MM.1S (cell line): ENCODE results near the gene TMX4.
"Not testable (repeated sequence)": the region's sequence is repeated elsewhere in the genome, so short reads cannot be mapped to it uniquely, and the experiment has no call there.

Experiments
- DNase-seq: peaks from one replicate; pipeline ENCODE4 v3.0.0-alpha.2; 2015
- H2AFZ ChIP-seq: fragments of 300-600 bp; sonication (generic); 2 replicates; pipeline ENCODE4 v1.6.0; 2016; ENCODE audit warnings: antibody characterized with exemption, low read length
- H3F3A ChIP-seq: fragments of 300-600 bp; sonication (generic); 2 replicates; pipeline ENCODE4 v1.6.1; 2016; ENCODE audit warnings: mild to moderate bottlenecking, antibody characterized with exemption, low read length, moderate library complexity, mixed read lengths; ENCODE audit not compliant: insufficient read depth
- H3K27ac ChIP-seq: fragments of 300-600 bp; sonication (generic); 2 replicates; pipeline ENCODE4 v1.5.1; 2016; ENCODE audit warnings: mild to moderate bottlenecking, low read length
- H3K27me3 ChIP-seq: fragments of 300-600 bp; sonication (generic); replicated peaks from 2 replicates; pipeline ENCODE4 v1.6.0; 2016; ENCODE audit warnings: low read length; ENCODE audit not compliant: insufficient read depth
- H3K36me3 ChIP-seq: fragments of 300-600 bp; sonication (generic); replicated peaks from 2 replicates; pipeline ENCODE4 v1.6.1; 2016; ENCODE audit warnings: mild to moderate bottlenecking, low read length, mixed read lengths; ENCODE audit not compliant: insufficient read depth
- H3K4me1 ChIP-seq: fragments of 300-600 bp; sonication (generic); 2 replicates; pipeline ENCODE4 v1.6.1; 2016; ENCODE audit warnings: low read length, mixed read lengths
- H3K4me2 ChIP-seq: fragments of 300-600 bp; sonication (generic); 2 replicates; pipeline ENCODE4 v1.6.0; 2016; ENCODE audit warnings: low read depth, low read length
- H3K4me3 ChIP-seq: fragments of 300-600 bp; sonication (generic); 2 replicates; pipeline ENCODE4 v1.5.1; 2016; ENCODE audit warnings: low read length, mixed read lengths
- H3K79me2 ChIP-seq: fragments of 300-600 bp; sonication (generic); 2 replicates; pipeline ENCODE4 v1.6.1; 2016; ENCODE audit warnings: mixed run types, low read length, mixed read lengths
- H3K9ac ChIP-seq: fragments of 300-600 bp; sonication (generic); 2 replicates; pipeline ENCODE4 v1.6.1; 2016; ENCODE audit warnings: low read length, mixed read lengths
- H3K9me2 ChIP-seq: fragments of 300-600 bp; sonication (generic); replicated peaks from 2 replicates; pipeline ENCODE4 v1.6.1; 2016; ENCODE audit warnings: mild to moderate bottlenecking, low read length, mixed read lengths; ENCODE audit not compliant: insufficient read depth
- H3K9me3 ChIP-seq: fragments of 300-600 bp; sonication (generic); replicated peaks from 2 replicates; pipeline ENCODE4 v1.6.1; 2016; ENCODE audit warnings: mild to moderate bottlenecking, low read length, mixed read lengths; ENCODE audit not compliant: insufficient read depth
- H4K20me1 ChIP-seq: fragments of 300-600 bp; sonication (generic); 2 replicates; pipeline ENCODE4 v1.6.1; 2016; ENCODE audit warnings: mild to moderate bottlenecking, low read length, moderate library complexity, mixed read lengths; ENCODE audit not compliant: insufficient read depth
- EZH2 ChIP-seq: fragments of 300-600 bp; sonication (generic); optimal IDR thresholded peaks from 2 replicates; pipeline ENCODE3; 2017; ENCODE audit warnings: low read depth, mild to moderate bottlenecking, antibody characterized with exemption, low read length, mixed read lengths
- EZH2phosphoT487 ChIP-seq: fragments of 300-600 bp; sonication (generic); IDR thresholded peaks from 2 replicates; pipeline ENCODE4 v1.6.1; 2018; ENCODE audit warnings: antibody characterized with exemption, low read length
- TF ChIP-seq, protein P1 (sequence below): fragments of 300-600 bp; sonication (generic); IDR thresholded peaks from 2 replicates; pipeline ENCODE4 v1.5.1; 2016; ENCODE audit warnings: antibody characterized with exemption, low read length, mixed read lengths

Gene TMX4

GRCh38 chr20:8032499-8032898 lies 12.9 kb upstream of the TMX4 start:
- H3K9me3 ChIP-seq: no peaks in the 10 kb centered on the region
- no peak overlapping the region for H3K9ac ChIP-seq
- H3K36me3 ChIP-seq: no peaks in the 10 kb centered on the region
- no peak overlapping the region for H3K4me3 ChIP-seq
- no peaks in the 10 kb centered on the region for H3K9me2 ChIP-seq
- no peaks in the 10 kb centered on the region for H3K27me3 ChIP-seq
- H2AFZ ChIP-seq: no peak overlapping the region
- no peaks in the 10 kb centered on the region for H4K20me1 ChIP-seq
- no peaks in the 10 kb centered on the region for H3K79me2 ChIP-seq
- H3K4me2 ChIP-seq: no peak overlapping the region
- TF ChIP-seq EZH2: no peak
- no peak for TF ChIP-seq EZH2phosphoT487
- no peaks in the 10 kb centered on the region for H3K4me1 ChIP-seq
- no peak overlapping the region for H3K27ac ChIP-seq
- H3F3A ChIP-seq: 0 out of 2 replicates have a peak, but pooled peaks cover 7% of the 10 kb centered on the region
- no peak for DNase-seq

GRCh38 chr20:8031539-8031938 lies 12.0 kb upstream of the TMX4 start:
- H3K4me3 ChIP-seq, H2AFZ ChIP-seq, H3K27ac ChIP-seq, H3K4me1 ChIP-seq, H4K20me1 ChIP-seq, H3K9me3 ChIP-seq, DNase-seq, H3K36me3 ChIP-seq, H3F3A ChIP-seq, H3K9me2 ChIP-seq, H3K27me3 ChIP-seq, H3K9ac ChIP-seq, H3K79me2 ChIP-seq, H3K4me2 ChIP-seq: not testable (repeated sequence)

DNA sequence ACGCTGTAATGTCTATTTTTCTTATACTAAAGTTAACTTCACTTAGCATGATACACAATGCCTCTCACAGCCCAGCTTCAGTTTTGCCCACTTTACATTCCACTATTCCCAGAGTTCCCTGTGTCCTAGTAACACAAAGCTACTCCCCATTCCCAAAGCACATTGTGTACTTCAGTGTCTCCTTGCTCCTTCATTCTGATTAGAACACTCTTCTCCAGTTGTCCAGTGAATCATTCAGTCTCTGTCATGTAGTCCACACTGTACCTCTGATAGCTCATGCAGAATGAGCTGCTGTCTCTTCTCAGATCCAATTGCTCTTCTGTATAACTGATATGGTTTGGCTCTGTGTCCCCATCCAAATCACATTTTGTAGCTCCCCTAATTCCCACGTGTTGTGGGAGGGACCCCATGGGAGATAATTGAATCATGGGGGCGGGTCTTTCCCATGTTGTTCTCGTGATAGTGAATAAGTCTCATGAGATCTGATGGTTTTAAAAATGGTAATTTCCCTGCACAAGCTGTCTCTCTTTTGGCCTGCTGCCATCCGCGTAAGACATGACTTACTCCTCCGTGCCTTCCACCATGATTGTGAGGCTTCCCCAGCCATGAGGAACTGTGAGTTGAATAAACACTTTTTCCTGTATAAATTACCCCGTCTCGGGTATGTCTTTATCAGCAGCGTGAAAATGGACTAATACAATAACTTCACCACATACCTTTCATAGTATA lies 2.1 kb upstream of the TMX4 start:
- H2AFZ ChIP-seq: no peak overlapping the region
- H4K20me1 ChIP-seq: no peaks in the 10 kb centered on the region
- H3K9me2 ChIP-seq: no peaks in the 10 kb centered on the region
- H3K27ac ChIP-seq: no peak overlapping the region
- H3K4me3 ChIP-seq: no peak overlapping the region
- no peaks in the 10 kb centered on the region for H3K36me3 ChIP-seq
- no peaks in the 10 kb centered on the region for H3K27me3 ChIP-seq
- DNase-seq: no peak
- no peak overlapping the region for H3K9ac ChIP-seq
- H3F3A ChIP-seq: peaks cover 17% of the 10 kb centered on the region; the same call in 1 of the 2 replicates
- H3K79me2 ChIP-seq: peaks cover 19% of the 10 kb centered on the region
- no peaks in the 10 kb centered on the region for H3K9me3 ChIP-seq
- peaks cover 22% of the 10 kb centered on the region for H3K4me1 ChIP-seq
- TF ChIP-seq EZH2phosphoT487: no peak
- no peak overlapping the region for H3K4me2 ChIP-seq

DNA sequence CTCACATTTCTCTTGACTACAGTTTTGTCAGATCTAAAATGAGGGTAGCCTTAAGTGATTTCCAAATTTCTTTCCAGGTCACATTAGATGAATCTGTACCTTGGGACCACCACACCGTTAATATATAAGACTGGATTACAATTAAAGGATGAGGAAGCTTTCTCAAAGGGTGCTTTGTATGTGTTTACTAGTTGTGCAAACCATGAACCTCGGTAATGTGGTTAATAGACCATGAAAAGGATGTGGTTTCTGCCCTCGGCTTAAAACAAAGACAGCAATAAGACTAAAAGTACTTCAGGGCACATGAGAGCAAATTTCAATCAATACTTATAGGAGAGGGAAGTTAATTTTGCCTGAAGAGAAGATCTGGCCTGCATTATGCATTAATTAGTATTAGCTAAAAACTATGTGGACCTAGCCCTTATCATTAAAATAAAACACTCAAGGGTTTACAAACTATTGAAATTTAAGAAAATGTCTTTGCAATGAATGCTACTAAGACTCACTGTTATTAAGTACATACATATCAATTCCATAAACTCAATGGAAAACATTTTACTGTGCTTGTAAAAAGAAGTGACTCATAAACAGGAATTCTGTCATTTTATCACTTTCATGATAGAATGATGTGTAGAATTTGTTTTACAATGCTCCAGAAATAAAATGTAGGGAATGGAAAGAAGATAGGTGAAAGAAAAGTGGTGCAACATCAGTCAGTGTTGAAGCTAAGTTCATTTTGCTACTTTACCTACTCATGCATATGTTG lies 936 bp upstream of the TMX4 start:
- H3K27me3 ChIP-seq: no peaks in the 10 kb centered on the region
- H3K4me2 ChIP-seq: peak overlapping the region; percentile 84
- H3K9me3 ChIP-seq: no peaks in the 10 kb centered on the region
- H3F3A ChIP-seq: peaks cover 17% of the 10 kb centered on the region; the same call in 1 of the 2 replicates
- H3K27ac ChIP-seq: peak overlapping the region; percentile 89
- no peaks in the 10 kb centered on the region for H4K20me1 ChIP-seq
- peak overlapping the region; percentile 95 for H3K9ac ChIP-seq
- H3K36me3 ChIP-seq: no peaks in the 10 kb centered on the region
- peak overlapping the region; percentile 46 for H2AFZ ChIP-seq
- peak; percentile 72 for DNase-seq
- no peaks in the 10 kb centered on the region for H3K9me2 ChIP-seq
- peaks cover 27% of the 10 kb centered on the region for H3K79me2 ChIP-seq
- no peak for TF ChIP-seq EZH2phosphoT487
- TF ChIP-seq, protein P1, sequence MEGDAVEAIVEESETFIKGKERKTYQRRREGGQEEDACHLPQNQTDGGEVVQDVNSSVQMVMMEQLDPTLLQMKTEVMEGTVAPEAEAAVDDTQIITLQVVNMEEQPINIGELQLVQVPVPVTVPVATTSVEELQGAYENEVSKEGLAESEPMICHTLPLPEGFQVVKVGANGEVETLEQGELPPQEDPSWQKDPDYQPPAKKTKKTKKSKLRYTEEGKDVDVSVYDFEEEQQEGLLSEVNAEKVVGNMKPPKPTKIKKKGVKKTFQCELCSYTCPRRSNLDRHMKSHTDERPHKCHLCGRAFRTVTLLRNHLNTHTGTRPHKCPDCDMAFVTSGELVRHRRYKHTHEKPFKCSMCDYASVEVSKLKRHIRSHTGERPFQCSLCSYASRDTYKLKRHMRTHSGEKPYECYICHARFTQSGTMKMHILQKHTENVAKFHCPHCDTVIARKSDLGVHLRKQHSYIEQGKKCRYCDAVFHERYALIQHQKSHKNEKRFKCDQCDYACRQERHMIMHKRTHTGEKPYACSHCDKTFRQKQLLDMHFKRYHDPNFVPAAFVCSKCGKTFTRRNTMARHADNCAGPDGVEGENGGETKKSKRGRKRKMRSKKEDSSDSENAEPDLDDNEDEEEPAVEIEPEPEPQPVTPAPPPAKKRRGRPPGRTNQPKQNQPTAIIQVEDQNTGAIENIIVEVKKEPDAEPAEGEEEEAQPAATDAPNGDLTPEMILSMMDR: no peak
- TF ChIP-seq EZH2: no peak
- H3K4me3 ChIP-seq: peak overlapping the region; percentile 88
- peaks cover 22% of the 10 kb centered on the region for H3K4me1 ChIP-seq
